Femur (tissue), 1 donor: ENCODE measurements around the gene NUP35.

Experiments used
- DNase-seq: peaks from one replicate; pipeline ENCODE4 v3.0.0-alpha.2; 2017

The NUP35 gene

GRCh38 chr2:183124222-183124956 lies at the start of gene NUP35:
Gene NUP35, plus strand, starts transcription at chr2:183124443. Its CDS starts 15 bp downstream, at chr2:183124458.
- peak; percentile 94 for DNase-seq

GRCh38 chr2:183078163-183078463 lies 46.1 kb upstream of the NUP35 start:
- DNase-seq, result no peak

- peak; percentile 96 for DNase-seq
Measured at GRCh38 chr2:183078464-183079138, 45.6 kb upstream of the NUP35 start, which contains the start of gene DUSP19. Gene DUSP19, plus strand, starts transcription at chr2:183078747. Its CDS starts 187 bp downstream, at chr2:183078934.

- DNase-seq, result no peak
Measured at GRCh38 chr2:183079139-183079775, 45.0 kb upstream of the NUP35 start.

- DNase-seq, result no peak
Measured at GRCh38 chr2:183081911-183082310, 42.3 kb upstream of the NUP35 start.

GRCh38 chr2:183088061-183088460 lies 36.2 kb upstream of the NUP35 start:
- no peak for DNase-seq

GRCh38 chr2:183089192-183089851 lies 34.9 kb upstream of the NUP35 start:
- no peak for DNase-seq

GRCh38 chr2:183091318-183091953 lies 32.8 kb upstream of the NUP35 start:
- no peak for DNase-seq

GRCh38 chr2:183091954-183092345 lies 32.3 kb upstream of the NUP35 start:
- DNase-seq, result no peak

- no peak for DNase-seq
Measured at GRCh38 chr2:183093857-183094657, 30.2 kb upstream of the NUP35 start.

GRCh38 chr2:183105402-183106134 lies 18.7 kb upstream of the NUP35 start:
- DNase-seq, result no peak

GRCh38 chr2:183112577-183112976 lies 11.7 kb upstream of the NUP35 start:
- no peak for DNase-seq

GRCh38 chr2:183113630-183114029 lies 10.6 kb upstream of the NUP35 start:
- no peak for DNase-seq

GRCh38 chr2:183117226-183117625 lies 7.0 kb upstream of the NUP35 start:
- no peak for DNase-seq

- DNase-seq, result no peak
Measured at GRCh38 chr2:183123117-183123958, 905 bp upstream of the NUP35 start.

GRCh38 chr2:183123959-183124221 lies 353 bp upstream of the NUP35 start:
- no peak for DNase-seq

GRCh38 chr2:183124957-183125255 lies 663 bp downstream of the NUP35 start:
- DNase-seq, result no peak

- no peak for DNase-seq
Measured at GRCh38 chr2:183125659-183126341, 1.6 kb downstream of the NUP35 start.

- DNase-seq, result no peak
Measured at GRCh38 chr2:183126635-183127034, 2.4 kb downstream of the NUP35 start.

GRCh38 chr2:183134016-183134415 lies 9.8 kb downstream of the NUP35 start:
- no peak for DNase-seq
